ENCODE measurements around the gene GALM. TPM values are rescaled to one million over a fixed set of nuclear protein-coding genes. Genes with fewer than 3 reads are reported as not detected.

The GALM gene
- total and polyA plus RNA-seq, 2 of the 13 experiments (the other 11 are each of a cell fraction or from before 2014, with no cell fraction given): 65.5 to 90.0 TPM

DNA sequence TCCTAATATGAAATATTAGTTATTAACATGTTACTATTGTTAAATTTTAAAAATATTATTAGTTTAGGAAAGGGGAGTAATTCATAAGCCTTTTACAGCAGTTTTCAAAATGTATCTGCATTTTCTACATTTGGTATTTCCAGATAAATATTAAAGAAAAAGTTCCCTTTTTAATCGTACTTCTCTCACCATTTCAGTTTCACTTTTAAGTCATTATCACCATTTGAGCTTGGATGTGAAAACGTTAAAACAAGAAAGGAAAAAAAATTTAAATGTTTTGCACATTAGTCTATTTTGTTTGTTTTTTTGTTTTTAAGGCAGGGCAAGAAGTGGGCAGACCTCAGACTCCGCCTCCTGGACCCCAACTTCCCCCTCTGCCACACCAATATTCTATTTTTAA is 88.6 kb downstream of the GALM start:
- H3K27me3 ChIP-seq (ENCODE audit: control insufficient read depth in 1 of 2, insufficient read depth in 2 of 2, low read length in 2 of 2): no peaks in the 10 kb centered on the region; a peak in 1 of 5 replicates
- intact Hi-C loops (cut with micrococcal nuclease; ENCODE audit: unreplicated experiment): loop anchor here (10.0 kb wide), 1 partner anchor 370 kb away; the partner anchor contains the start of gene SOS1
- CTCF ChIA-PET (ENCODE audit: low intra/inter-chr PET ratio, low total read pairs): no interaction called here
- no peaks in the 10 kb centered on the region; a peak in 2 of 5 replicates for H3K36me3 ChIP-seq (replicated peaks in 1 of 2; ENCODE audit: control insufficient read depth in 1 of 2, insufficient read depth in 2 of 2, low read length in 2 of 2)
- ATAC-seq (no peak), FAIRE-seq (no peak), DNase-seq (ENCODE audit: low spot score) (no peak)
- no peak for TF ChIP-seq SMAD3 (CRISPR knock-in tag; IDR thresholded peaks at IDR 0.05)
- no peak for TF ChIP-seq DPF2 (CRISPR knock-in tag; IDR thresholded peaks at IDR 0.05; ENCODE audit: borderline replicate concordance, low read depth)
- no peak for TF ChIP-seq SALL2 (CRISPR knock-in tag; IDR thresholded peaks at IDR 0.05)
- TF ChIP-seq PAF1 (CRISPR knock-in tag; IDR thresholded peaks at IDR 0.05): no peak
- no peak for TF ChIP-seq ZNF160 (CRISPR knock-in tag; IDR thresholded peaks at IDR 0.05)
- TF ChIP-seq FOXK2 (IDR thresholded peaks at IDR 0.05): no peak
- no peak for TF ChIP-seq ZNF253 (CRISPR knock-in tag; IDR thresholded peaks at IDR 0.05; ENCODE audit: borderline replicate concordance)
- no peak for TF ChIP-seq ATF7-NPFF (CRISPR knock-in tag; IDR thresholded peaks at IDR 0.05; ENCODE audit: low read depth)
- TF ChIP-seq ZFP62 (CRISPR knock-in tag; IDR thresholded peaks at IDR 0.05): no peak
- no peak for TF ChIP-seq MXD4 (CRISPR knock-in tag; IDR thresholded peaks at IDR 0.05)
- TF ChIP-seq, protein P1, sequence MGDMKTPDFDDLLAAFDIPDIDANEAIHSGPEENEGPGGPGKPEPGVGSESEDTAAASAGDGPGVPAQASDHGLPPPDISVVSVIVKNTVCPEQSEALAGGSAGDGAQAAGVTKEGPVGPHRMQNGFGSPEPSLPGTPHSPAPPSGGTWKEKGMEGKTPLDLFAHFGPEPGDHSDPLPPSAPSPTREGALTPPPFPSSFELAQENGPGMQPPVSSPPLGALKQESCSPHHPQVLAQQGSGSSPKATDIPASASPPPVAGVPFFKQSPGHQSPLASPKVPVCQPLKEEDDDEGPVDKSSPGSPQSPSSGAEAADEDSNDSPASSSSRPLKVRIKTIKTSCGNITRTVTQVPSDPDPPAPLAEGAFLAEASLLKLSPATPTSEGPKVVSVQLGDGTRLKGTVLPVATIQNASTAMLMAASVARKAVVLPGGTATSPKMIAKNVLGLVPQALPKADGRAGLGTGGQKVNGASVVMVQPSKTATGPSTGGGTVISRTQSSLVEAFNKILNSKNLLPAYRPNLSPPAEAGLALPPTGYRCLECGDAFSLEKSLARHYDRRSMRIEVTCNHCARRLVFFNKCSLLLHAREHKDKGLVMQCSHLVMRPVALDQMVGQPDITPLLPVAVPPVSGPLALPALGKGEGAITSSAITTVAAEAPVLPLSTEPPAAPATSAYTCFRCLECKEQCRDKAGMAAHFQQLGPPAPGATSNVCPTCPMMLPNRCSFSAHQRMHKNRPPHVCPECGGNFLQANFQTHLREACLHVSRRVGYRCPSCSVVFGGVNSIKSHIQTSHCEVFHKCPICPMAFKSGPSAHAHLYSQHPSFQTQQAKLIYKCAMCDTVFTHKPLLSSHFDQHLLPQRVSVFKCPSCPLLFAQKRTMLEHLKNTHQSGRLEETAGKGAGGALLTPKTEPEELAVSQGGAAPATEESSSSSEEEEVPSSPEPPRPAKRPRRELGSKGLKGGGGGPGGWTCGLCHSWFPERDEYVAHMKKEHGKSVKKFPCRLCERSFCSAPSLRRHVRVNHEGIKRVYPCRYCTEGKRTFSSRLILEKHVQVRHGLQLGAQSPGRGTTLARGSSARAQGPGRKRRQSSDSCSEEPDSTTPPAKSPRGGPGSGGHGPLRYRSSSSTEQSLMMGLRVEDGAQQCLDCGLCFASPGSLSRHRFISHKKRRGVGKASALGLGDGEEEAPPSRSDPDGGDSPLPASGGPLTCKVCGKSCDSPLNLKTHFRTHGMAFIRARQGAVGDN (CRISPR knock-in tag; IDR thresholded peaks at IDR 0.05): no peak
- TF ChIP-seq, protein P2, sequence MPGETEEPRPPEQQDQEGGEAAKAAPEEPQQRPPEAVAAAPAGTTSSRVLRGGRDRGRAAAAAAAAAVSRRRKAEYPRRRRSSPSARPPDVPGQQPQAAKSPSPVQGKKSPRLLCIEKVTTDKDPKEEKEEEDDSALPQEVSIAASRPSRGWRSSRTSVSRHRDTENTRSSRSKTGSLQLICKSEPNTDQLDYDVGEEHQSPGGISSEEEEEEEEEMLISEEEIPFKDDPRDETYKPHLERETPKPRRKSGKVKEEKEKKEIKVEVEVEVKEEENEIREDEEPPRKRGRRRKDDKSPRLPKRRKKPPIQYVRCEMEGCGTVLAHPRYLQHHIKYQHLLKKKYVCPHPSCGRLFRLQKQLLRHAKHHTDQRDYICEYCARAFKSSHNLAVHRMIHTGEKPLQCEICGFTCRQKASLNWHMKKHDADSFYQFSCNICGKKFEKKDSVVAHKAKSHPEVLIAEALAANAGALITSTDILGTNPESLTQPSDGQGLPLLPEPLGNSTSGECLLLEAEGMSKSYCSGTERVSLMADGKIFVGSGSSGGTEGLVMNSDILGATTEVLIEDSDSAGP (CRISPR knock-in tag; IDR thresholded peaks at IDR 0.05; ENCODE audit: borderline replicate concordance): no peak
- no peak for TF ChIP-seq HNRNPL (IDR thresholded peaks at IDR 0.05; ENCODE audit: low read depth, low read length)
- TF ChIP-seq PHB2 (IDR thresholded peaks at IDR 0.05; ENCODE audit: partially characterized antibody): no peak
- no peak for TF ChIP-seq SP4 (CRISPR knock-in tag; IDR thresholded peaks at IDR 0.05)
- no peak for TF ChIP-seq SRSF9 (IDR thresholded peaks at IDR 0.05; ENCODE audit: borderline replicate concordance, insufficient read depth, low read depth, low read length, poor library complexity, severe bottlenecking)
- no peaks in the 10 kb centered on the region for H3K9me3 ChIP-seq (ENCODE audit: low read length)
- BruUV-seq (replicated peaks): no TSS peak
- H3K27ac ChIP-seq (ENCODE audit: extremely low read length, insufficient read depth, low read length): no peak overlapping the region
- peaks cover 8% of the 10 kb centered on the region for H4K20me1 ChIP-seq (ENCODE audit: insufficient read depth, low read length)
- POLR2A ChIA-PET: interaction anchor here (0.9 kb wide), 1 partner anchor 11 kb away, joined by 3 read pairs; no protein-coding TSS in a partner anchor
- no peak overlapping the region for H3K4me2 ChIP-seq (ENCODE audit: low read depth, low read length)
- peaks cover 34% of the 10 kb centered on the region for H3K4me1 ChIP-seq (ENCODE audit: insufficient read depth, low read length)
- no peak overlapping the region for H2AFZ ChIP-seq (ENCODE audit: low read length)
- no peak overlapping the region for H3K9ac ChIP-seq (ENCODE audit: insufficient read depth, low read depth, low read length)
- in situ Hi-C loops (cut with HindIII; ENCODE audit: extremely low pct_ligation_motif_present, low pct_unique_long_range_greater_than_20kb): no loop called here
- peaks cover 16% of the 10 kb centered on the region for H3K79me2 ChIP-seq (ENCODE audit: insufficient read depth, low read length)
- no peak overlapping the region for H3K4me3 ChIP-seq (replicated peaks in 1 of 3; ENCODE audit: insufficient read depth in 1 of 3, low read depth in 2 of 3, low read length in 3 of 3)
- 69% methylated on average over 3 of the region's 3 CpGs for WGBS (ENCODE audit: low lambda C conversion rate)

All from HepG2 (cell line).